Smooth muscle cell of trachea (primary cell): ENCODE measurements around the gene OR4D11. TPM values are rescaled to one million over a fixed set of nuclear protein-coding genes. Genes with fewer than 3 reads are reported as not detected.

Experiments
- total RNA-seq: library from RNA; depleted of rRNA; stranded (reverse); fragments of >200 nt; gene quantifications from 2 replicates; pipeline ENCODE4 v1.2.1, GENCODE V29; 2014

OR4D11 gene
- total RNA-seq, result not detected in 2 replicates

DNA sequence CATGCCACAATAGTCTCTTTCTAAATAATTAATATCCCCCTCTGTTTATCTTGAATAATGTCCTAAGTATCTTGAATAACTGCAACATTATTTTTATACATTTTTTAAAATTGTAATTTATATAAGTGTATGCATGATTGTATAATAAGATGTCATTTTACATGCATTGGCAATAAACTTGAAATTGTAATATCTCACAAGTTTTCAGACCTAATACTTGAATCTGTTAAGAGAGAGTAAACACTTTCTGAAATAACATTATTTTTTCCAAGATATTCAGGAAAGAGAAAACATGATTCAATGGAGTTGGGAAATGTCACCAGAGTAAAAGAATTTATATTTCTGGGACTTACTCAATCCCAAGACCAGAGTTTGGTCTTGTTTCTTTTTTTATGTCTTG lies at the start of gene OR4D11:
OR4D11 (plus strand) TSS at position 301 of the 400 bp plus-strand sequence; CDS start at position 301, 0 bp downstream.

DNA sequence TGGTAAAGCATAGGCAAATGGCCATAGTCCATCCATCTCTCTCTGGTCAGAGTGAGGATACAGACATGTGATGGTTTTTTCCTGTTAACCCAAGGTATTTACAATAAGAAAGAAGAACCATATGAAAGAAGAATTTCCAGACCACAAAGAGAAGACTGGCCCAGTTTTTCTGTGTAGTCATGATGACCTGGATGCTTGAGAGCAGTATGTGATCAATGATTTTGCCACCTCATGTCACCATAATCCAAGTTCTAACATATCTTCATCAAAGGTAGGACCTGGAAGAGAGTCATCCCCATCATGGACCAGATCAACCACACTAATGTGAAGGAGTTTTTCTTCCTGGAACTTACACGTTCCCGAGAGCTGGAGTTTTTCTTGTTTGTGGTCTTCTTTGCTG lies 46.7 kb upstream of the OR4D11 start, which contains the start of gene OR4D6:
OR4D6 (plus strand) TSS at position 301 of the 400 bp plus-strand sequence; CDS start at position 301, 0 bp downstream.

DNA sequence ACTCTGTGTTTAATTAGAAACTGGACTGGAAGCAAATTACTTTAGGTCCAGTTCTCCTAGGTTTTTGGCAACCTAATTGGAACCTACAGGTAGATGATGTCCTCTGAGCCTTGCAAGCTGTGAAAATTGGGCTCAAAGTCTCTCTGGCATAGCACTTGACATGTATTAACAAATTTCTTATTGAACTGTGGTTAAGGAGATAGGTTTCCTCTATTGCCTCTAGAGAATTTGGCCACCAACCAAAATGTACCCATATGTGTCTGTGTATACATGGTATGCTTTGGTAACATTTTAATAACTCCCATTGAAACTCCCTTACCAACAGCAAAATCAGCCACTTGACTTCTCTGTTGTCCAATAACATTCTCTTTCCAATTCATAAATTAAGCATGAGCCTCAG lies 30.4 kb upstream of the OR4D11 start, which contains the start of gene OR4D10:
OR4D10 (plus strand) TSS at position 301 of the 400 bp plus-strand sequence. CDS start 4,115 bp downstream, outside the sequence.

DNA sequence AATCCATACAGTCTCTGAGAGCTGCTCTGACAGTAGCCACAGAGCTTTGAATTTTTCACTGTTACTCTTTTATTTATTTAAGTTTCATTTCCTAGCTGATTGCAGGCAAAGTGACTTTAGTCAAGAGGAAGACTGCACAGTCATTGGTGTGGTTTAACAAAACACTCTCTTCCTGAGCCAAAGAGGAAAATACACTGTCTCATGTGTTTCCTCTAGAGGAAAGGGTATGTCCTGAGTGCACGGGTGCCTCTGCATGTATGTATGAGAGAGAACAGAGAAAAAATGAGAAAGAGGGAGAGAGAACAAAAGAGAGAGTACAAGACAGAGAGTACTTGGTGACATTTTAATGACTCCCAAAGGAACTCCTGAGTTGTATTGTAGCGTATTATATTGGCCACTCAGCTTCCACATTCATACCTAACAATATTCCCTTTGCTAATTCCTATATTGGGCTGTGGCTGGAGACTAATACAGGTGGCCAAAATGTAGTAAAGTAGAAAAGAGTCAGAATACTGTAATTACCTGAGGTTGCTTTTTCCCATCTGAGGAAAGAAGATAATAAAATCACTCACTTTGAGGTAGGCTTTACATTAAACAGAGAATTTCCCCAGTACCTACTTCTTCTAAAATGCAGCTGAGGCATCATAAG lies 7.7 kb downstream of the OR4D11 start, which contains the start of gene OR4D9:
OR4D9 (plus strand) TSS at position 599 of the 649 bp plus-strand sequence. CDS start 3,374 bp downstream, outside the sequence.

Other genes starting within 250 kb of the OR4D11 start
- not detected in 2 replicates for gene OR5AN1, start 144.7 kb upstream of the OR4D11 start, total RNA-seq
- not detected in 2 replicates for gene OR5A2, start 77.2 kb upstream of the OR4D11 start, total RNA-seq
- gene OR5A1, start 67.1 kb upstream of the OR4D11 start, total RNA-seq, result not detected in 2 replicates
- not detected in 2 replicates for gene OR4D6, start 46.6 kb upstream of the OR4D11 start, total RNA-seq
- gene OR4D10, start 30.3 kb upstream of the OR4D11 start, total RNA-seq, result not detected in 2 replicates
- not detected in 2 replicates for gene OR4D9, start 8.0 kb downstream of the OR4D11 start, total RNA-seq
- 34.4 and 50.2 TPM in 2 replicates for gene OSBP, start 112.2 kb downstream of the OR4D11 start, total RNA-seq
- 8.4 and 11.6 TPM in 2 replicates for gene PATL1, start 165.5 kb downstream of the OR4D11 start, total RNA-seq
- not detected in 2 replicates for gene OR10V1, start 210.3 kb downstream of the OR4D11 start, total RNA-seq